ENCODE data around the gene ATXN7. TPM values are rescaled to one million over a fixed set of nuclear protein-coding genes. Genes with fewer than 3 reads are reported as not detected.

ATXN7 gene
- total RNA-seq, 1 donor from 2014 or later, result 61.8 TPM

DNA sequence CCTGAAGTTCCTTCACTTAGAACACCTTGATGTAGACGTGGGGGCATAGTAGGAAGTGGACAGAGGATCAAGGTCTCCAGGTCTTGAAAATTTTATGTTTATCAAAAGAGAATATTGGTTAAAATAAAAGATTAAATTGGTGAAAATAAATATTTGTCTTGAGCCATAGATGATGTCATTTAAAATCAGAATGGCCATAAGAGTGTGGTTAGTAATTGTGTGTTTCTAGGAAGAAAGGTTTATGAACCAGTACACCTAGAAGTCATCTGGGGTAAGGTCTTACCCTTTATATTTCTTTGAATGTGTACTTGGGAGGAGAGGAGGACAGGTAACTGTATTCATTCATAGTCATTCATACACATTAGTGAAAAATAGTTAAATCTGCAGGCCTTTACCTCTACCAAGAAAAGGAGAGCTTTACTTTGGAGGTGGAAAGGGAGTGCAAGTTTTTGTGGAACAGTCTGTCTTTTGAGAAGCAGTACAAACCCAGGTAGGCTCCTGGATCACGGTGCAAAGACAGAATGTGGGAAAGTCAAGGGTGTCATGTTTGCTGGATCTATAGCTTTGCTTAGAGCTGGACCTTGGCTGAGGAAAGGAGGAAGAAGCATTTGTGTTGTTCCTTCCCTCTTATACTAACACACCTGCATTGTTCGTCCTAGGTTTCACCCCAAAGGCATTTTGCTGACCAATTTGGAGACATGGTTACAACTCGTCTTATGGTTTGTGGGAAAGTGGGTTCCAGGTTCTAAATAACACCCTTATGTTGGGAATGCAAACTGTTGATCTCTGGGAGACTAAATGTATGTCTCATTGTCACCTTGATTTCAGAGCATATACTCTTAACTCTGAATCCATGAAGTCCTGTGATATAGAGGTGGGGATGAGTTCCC, 42.3 kb downstream of the ATXN7 start:
- DNase-seq (ENCODE audit: low spot score), result no peak

DNA sequence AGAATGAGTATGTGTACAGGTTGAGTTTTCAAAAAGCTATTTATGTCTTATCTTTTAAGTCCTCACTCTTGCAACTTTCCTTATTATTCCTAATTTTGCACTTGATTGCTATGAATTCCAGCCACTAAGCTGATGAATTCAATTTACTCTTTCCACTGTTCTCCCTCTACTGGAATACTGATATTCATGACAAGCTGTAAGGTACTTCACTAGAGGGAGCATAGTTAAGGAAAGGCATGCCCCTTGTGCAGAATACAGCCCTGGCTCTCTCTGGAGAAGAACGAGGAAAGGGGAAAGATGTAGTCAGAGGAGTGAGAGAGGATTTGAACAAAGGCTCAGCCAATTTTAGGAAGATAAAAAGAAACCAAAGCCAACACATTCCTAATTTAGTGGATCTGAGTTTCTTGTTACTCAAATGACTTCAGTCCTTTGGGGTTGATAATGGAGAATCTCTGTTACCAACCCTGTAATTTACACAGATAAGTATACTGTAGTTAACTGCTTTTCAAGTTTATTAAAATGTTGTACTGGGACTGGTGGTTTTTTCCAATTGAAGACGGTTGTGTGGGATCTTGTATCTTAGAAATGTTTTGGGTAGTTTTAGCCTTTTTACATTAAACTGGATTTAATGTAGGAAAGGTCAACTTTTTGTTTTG, 44.5 kb downstream of the ATXN7 start:
- no peak for DNase-seq (ENCODE audit: low spot score)

DNA sequence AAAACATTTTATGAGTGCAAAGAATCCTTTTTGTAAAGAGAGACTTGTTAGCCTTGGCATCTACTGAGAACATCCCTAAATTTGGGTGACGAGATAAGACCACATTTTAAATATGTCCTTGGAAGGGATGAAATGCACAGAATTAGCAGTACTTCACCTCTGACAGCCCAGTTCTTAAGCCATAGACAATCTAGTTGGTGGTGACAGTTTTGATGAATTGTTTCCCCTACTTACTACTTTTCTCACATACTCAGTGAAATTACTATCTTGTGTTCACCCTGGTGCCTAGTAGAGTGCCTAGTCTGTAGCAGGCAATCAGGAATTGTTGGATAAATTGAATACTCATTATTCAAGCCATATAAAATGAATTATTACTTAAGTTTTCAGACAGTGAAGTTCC, 45.1 kb downstream of the ATXN7 start:
- no peak for DNase-seq (ENCODE audit: low spot score)

GRCh38 chr3:63909431-63909830, 45.8 kb downstream of the ATXN7 start:
- no peak for DNase-seq (ENCODE audit: low spot score)

DNA sequence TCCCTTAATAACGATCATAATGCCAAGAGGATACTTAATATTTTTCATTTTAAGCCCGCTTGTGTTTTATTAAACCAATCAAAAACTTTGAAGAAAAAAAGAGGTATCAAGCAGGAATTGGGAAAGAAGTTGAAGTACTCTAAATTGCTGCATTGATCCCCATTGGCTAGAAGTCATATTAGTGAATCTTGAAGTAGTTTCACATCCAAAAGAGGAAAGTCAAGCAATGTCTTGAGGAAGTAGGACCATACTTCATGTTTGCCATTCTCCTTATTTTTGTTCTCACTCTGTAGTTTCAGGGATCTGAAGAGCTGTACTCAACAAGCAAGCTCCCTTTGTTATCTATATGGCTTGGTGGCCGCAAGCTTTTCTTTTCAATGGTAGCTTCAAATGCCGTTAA, 46.3 kb downstream of the ATXN7 start:
- no peak for DNase-seq (ENCODE audit: low spot score)

DNA sequence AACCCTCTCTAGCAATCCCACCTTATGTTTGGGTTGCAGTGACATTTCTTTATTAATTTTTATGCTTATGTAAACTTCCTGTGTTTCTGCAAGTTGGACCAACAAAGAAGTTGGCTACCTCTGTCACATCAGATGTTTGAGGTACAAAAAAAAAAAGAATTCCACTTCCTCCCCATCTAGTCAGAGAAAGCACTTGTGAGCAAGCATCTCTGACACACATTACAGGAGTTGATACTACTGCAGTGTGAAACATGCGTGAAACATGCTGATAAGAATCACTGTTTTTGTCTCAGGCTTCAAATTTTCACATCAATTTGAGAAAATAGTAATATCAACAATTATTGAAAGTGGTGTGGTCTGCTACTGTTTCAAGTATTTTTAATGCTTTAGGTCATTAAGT, 47.2 kb downstream of the ATXN7 start:
- DNase-seq (ENCODE audit: low spot score), result no peak

GRCh38 chr3:63911509-63911872, 47.8 kb downstream of the ATXN7 start:
- DNase-seq (ENCODE audit: low spot score), result no peak

GRCh38 chr3:63911873-63912767, 48.5 kb downstream of the ATXN7 start, which contains the start of gene SCAANT1:
Gene SCAANT1 (minus strand): TSS chr3:63912383.
- peak; percentile 90 for DNase-seq (ENCODE audit: low spot score)

DNA sequence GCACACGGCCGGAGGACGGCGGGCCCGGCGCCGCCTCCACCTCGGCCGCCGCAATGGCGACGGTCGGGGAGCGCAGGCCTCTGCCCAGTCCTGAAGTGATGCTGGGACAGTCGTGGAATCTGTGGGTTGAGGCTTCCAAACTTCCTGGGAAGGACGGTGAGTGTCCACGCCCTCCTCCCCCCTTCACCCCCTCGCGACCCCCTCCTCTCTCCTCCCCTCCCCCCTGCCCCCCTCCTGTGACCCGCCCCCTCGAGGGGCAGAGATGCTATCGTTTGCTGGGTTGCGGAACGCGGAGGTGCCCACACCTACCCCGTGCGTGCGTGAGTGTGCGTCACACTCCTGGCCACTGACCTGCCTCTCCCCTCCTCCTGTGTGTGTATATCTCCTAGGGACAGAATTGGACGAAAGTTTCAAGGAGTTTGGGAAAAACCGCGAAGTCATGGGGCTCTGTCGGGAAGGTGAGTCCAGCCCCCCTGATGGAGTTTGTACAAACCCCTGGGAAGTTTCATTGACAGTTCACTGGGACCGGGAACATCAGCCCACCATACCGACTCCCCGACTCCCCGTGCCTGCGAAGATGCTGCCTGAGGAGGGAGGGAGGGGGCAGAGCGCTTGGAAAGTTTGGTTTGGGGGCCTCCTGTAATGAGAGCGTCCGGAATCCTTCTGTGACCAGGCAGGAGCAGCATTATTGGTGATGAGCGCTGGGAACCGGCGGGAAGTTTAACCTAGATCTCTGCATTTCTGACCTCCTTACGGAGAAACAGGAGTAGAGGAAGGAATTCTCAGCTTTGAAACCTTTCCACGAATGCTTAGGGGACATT, 49.3 kb downstream of the ATXN7 start:
- DNase-seq (ENCODE audit: low spot score), result peak; percentile 56

DNA sequence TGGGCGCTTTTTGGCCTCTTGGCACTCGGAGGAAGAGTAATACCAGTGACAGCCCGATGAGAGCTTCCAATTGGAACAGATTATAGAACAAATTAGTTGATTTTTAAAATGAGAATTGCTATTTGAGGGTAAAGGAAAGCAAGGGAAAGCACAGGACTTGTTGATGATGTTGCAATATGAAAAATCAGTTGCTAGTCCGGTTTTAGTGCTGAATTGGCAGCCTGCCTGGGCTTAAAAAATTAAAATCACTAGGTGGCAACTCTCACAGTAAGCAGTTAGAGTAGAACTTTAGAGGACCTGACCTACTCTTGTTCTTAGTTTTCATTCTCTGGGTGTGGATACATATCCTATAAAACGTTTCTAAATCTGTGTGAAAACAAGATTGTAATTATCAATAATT, 50.6 kb downstream of the ATXN7 start:
- peak; percentile 70 for DNase-seq (ENCODE audit: low spot score)

GRCh38 chr3:63918321-63918720, 54.7 kb downstream of the ATXN7 start:
- no peak for DNase-seq (ENCODE audit: low spot score)

- DNase-seq (ENCODE audit: low spot score), result no peak
Observed at GRCh38 chr3:63920001-63920400, 56.3 kb downstream of the ATXN7 start.

- no peak for DNase-seq (ENCODE audit: low spot score)
Observed at GRCh38 chr3:63921741-63922482, 58.2 kb downstream of the ATXN7 start.

DNA sequence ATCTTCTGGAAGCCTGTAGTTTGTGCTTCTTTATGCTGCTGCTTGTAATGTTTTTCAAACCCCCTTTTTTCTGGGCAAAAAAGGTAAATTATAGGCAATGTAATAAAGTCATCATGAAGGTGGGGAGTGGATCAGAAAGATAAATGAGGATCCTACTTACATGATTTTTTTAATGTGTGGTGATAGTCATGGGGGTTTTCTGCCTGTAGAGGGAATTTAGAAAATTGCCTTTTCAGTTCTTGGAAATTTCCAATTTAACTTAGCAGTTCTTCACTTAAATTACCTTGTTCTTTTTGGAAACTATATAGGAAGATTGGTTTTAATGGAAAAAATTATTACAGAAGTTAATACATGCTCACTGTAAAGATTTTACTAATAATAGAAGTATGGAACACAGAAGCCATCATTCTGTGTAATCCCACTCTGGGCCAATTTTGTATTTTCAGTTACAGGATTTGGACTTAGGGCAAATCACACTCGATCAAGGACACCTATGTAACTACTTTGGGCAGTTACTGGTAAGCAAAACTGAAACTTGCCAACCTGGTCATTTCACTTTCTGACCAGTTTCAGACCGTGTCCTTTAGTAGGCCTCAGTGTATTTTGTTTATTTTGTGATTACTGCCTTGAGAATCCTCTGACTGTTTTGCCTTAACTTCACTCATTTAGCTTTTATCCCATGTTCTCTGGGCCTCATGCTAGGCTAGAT, 59.0 kb downstream of the ATXN7 start:
- no peak for DNase-seq (ENCODE audit: low spot score)

DNA sequence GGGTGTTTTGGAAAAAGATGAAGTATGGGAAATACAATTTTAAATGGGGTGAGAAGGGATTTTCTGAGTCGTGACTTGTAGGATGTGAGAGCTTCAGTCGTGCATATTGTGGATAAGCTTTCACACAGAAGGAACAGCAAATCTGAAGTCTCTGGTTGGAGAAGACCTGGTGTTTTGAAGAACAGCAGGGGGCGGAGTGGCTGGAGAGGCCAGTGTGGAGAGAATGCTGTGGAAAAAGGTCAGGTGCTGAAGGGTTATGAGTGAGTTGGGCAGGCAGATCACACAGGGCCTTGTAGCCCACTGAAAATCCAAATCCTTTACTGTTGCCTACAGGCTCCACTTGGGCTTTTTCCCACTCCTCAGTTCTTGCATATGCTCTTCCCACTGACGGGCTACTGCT, 62.6 kb downstream of the ATXN7 start:
- no peak for DNase-seq (ENCODE audit: low spot score)

DNA sequence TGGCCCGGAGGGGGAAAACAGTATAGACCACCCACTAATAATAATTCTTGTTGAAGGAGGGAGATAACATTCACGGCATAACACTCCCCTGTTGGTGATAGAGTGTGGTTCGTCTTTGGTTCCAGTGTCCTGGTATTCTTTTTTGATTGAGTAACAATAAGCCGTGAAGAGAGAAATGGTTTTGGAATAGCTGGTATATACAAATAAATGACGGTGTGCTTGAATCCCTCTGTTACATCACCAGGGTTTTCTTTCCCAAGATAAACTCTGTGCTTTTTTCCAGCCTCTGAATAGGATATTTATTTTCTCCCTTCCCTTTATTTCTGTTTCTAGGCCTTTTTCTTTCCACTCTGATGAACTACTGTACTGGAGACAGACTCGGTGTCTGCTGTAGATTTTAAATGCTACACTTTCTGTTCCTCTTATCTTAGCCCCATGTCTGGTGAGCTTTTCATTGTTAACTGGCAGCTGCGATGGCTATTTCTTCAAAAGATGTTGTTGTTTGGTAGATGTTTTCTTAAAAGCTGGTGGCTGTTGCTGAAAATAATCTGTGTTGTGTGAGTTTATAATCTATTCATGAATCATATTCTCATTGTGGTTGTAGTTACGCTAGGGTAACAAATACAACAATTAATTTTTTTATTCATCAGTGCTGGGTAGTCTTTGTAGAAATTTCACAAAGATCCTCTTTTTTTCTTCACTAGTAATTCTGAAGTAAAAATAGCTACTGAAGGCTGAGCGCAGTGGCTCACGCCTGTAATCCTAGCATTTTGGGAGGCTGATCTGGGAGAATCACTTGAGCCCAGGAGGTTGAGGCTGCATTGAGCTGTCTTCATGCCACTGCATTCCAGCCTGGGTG, 64.0 kb downstream of the ATXN7 start:
- DNase-seq (ENCODE audit: low spot score), result no peak

GRCh38 chr3:63931290-63931689, 67.6 kb downstream of the ATXN7 start:
- DNase-seq (ENCODE audit: low spot score), result no peak

DNA sequence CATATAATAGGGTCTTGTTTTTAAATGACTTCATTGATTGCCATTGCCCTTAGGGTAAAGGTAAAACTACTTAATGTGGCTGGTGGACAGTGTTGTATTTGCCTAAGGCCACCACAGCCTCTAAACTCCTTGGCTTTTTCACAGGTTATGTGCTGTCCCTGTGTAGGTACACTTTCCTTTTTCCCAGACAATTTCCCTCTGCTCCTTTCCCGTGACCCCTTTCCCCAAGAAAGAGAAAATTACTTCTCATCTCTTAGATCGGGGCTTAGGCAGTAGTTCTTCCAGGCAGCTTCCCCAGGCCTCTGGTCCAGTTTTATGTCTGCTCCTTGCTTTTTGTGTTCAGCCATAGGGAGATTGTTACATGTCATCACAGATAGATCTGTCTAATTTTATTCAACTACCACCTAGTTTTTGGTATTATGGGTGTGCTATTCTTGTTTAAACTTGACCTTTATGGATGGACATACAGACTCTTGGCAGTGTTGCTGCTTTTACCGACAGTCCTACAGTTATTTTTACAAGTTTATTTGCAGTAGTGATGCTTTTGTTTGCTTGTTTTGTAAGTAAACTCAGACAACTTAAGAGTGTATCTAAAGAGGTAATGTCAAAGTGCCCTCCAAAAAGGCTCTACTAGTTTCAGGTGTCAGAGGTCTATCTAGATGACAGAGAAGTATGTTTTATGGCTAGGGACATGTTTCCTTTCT, 69.0 kb downstream of the ATXN7 start:
- no peak for DNase-seq (ENCODE audit: low spot score)

Data from ureter (tissue), 1 donor.